HG02642 (cell line): ENCODE results near the gene SCAF8.
A peak's percentile ranks its signal among the peaks of the same experiment; 100 is the strongest.
"Not testable (repeated sequence)": the region's sequence is repeated elsewhere in the genome, so short reads cannot be mapped to it uniquely, and the experiment has no call there.

Experiments used
- ATAC-seq: cut with Tn5 transposase; IDR thresholded peaks from one replicate; pipeline ENCODE4 v1.9.1; 2021; ENCODE audit warnings: mild to moderate bottlenecking; ENCODE audit not compliant: unreplicated experiment, poor library complexity

The SCAF8 gene

GRCh38 chr6:154732538-154733182 is 556 bp upstream of the SCAF8 start:
- no peak for ATAC-seq

- ATAC-seq = peak; percentile 81
These were observed 588 bp downstream of the SCAF8 start for GRCh38 chr6:154733626-154734382.

- ATAC-seq = no peak
These were observed 3.5 kb downstream of the SCAF8 start for GRCh38 chr6:154736618-154737259.

- ATAC-seq = no peak
These were observed 4.2 kb downstream of the SCAF8 start for GRCh38 chr6:154737424-154737823.

GRCh38 chr6:154738551-154738961 is 5.3 kb downstream of the SCAF8 start:
- ATAC-seq = no peak

- no peak for ATAC-seq
These were observed 7.4 kb downstream of the SCAF8 start for GRCh38 chr6:154740658-154741057.

GRCh38 chr6:154742891-154743290 is 9.7 kb downstream of the SCAF8 start:
- ATAC-seq = no peak

- ATAC-seq = not testable (repeated sequence)
These were observed 11.0 kb downstream of the SCAF8 start for GRCh38 chr6:154744029-154744745.

GRCh38 chr6:154745243-154745642 is 12.0 kb downstream of the SCAF8 start:
- ATAC-seq = no peak

- no peak for ATAC-seq
These were observed 16.1 kb downstream of the SCAF8 start for GRCh38 chr6:154749341-154749740.

- no peak for ATAC-seq
These were observed 18.0 kb downstream of the SCAF8 start for GRCh38 chr6:154751011-154751800.

GRCh38 chr6:154752022-154752421 is 18.8 kb downstream of the SCAF8 start:
- ATAC-seq = no peak

GRCh38 chr6:154754152-154754551 is 20.9 kb downstream of the SCAF8 start:
- no peak for ATAC-seq

- no peak for ATAC-seq
These were observed 24.3 kb downstream of the SCAF8 start for GRCh38 chr6:154757352-154758050.

- no peak for ATAC-seq
These were observed 24.9 kb downstream of the SCAF8 start for GRCh38 chr6:154758125-154758524.

GRCh38 chr6:154763650-154764049 is 30.4 kb downstream of the SCAF8 start:
- ATAC-seq = no peak

- no peak for ATAC-seq
These were observed 32.1 kb downstream of the SCAF8 start for GRCh38 chr6:154765273-154765672.

- no peak for ATAC-seq
These were observed 33.1 kb downstream of the SCAF8 start for GRCh38 chr6:154766288-154766687.

- ATAC-seq = no peak
These were observed 33.9 kb downstream of the SCAF8 start for GRCh38 chr6:154767003-154767723.
